PC-3 (cell line): ENCODE measurements around the gene OR2B2.

ENCODE experiments used
- CTCF ChIP-seq: fragments of 300-600 bp; sonication (generic); conservative IDR thresholded peaks from 2 replicates; pipeline ENCODE4 v1.5.1; 2017; ENCODE audit warnings: antibody characterized with exemption, low read depth, mild to moderate bottlenecking, low read length
- EZH2phosphoT487 ChIP-seq: fragments of 300-600 bp; sonication (generic); IDR thresholded peaks from 2 replicates; pipeline ENCODE4 v1.6.1; 2018; ENCODE audit warnings: mild to moderate bottlenecking, antibody characterized with exemption, low read length, borderline replicate concordance

- TF ChIP-seq CTCF (no peak), EZH2phosphoT487 (no peak)
These were observed 47.0 kb downstream of the OR2B2 start for GRCh38 chr6:27864906-27865849.
